HUDEP-2 (cell line): ENCODE measurements around the gene MNAT1.

ENCODE experiments used
- DNase-seq, 76 experiments: peaks; one replicate each; lab custom pipeline; 2025; ENCODE audit not compliant: unreplicated experiment in 76 of 76; lab: John Stamatoyannopoulos, UW

The MNAT1 gene

DNA sequence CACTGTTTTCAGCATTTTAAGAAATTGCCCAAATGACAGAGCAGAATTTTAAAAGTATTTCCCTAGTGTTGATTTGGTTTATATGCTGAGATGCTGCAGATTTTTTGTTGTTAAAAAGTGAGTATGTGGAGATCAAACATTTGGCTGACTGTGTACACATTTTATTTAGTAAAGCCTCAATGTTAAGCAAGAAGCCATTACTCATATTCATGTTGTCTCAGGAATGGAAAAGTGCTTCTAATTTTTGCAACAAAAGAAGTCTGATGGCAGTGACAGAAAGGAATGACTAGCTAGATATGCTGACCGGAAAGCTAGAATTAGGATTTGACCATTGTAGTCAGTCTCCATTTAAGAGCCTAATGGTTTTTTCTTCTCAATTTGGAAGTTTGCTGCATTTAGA, 269.0 kb downstream of the MNAT1 start:
- DNase-seq = no peak

DNA sequence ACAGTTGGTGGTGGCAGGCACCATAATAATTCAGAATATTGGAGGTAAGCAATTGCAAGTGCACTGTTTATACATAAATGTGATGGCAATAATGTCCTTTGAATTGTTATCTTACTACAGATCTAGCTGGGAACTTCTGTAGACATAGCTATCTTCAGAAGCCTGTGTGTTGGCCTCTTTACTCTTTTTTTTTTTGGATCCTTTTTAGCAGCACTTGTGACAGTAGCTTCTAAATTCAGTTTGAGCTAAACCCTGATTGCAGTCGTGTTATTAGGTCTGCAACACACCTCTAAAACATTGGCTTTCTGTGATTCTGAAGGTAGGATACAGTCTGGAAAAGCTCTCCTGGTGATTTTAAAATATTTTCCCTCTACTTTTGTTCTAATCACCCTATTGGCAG, 285.0 kb downstream of the MNAT1 start:
- DNase-seq = no peak
